Right cardiac atrium (tissue), 5 donors: Measurements from ENCODE around the gene ZNF76. TPM values are rescaled to one million over a fixed set of nuclear protein-coding genes. Genes with fewer than 3 reads are reported as not detected.

Experiments used
- ATAC-seq, 2 donors: fragments of 200-7000 bp; cut with Tn5 transposase; one replicate each; pipeline versions ENCODE4 v1.8.0 to v1.9.1; 2020; ENCODE audit warnings: moderate library complexity in 2 of 2, mild to moderate bottlenecking in 1 of 2
- DNase-seq, 3 donors: peaks; one replicate each; pipeline ENCODE4 v3.0.0-alpha.2; 2020
- H3K27ac ChIP-seq: one replicate; pipeline ENCODE4 v1.5.1; 2013; ENCODE audit warnings: mild to moderate bottlenecking, low read length, control low read depth, moderate library complexity
- H3K27me3 ChIP-seq: one replicate; pipeline ENCODE4 v1.6.1; 2013; ENCODE audit not compliant: control insufficient read depth, insufficient read depth
- H3K4me1 ChIP-seq: one replicate; pipeline ENCODE4 v1.6.1; 2013; ENCODE audit warnings: low read length; ENCODE audit not compliant: control insufficient read depth, insufficient read depth
- H3K4me3 ChIP-seq: one replicate; pipeline ENCODE4 v1.5.1; 2013; ENCODE audit warnings: low read length, control low read depth
- H3K9me3 ChIP-seq: one replicate; pipeline ENCODE4 v1.6.1; 2013; ENCODE audit warnings: low read length; ENCODE audit not compliant: control insufficient read depth
- WGBS: extraction: QIAGEN DNeasy Blood & Tissue Kit; methylation state at CpG from one replicate; pipeline ENCODE4 v1.1.7; 2013; 5-methylcytosine and 5-hydroxymethylcytosine counted together
- intact Hi-C, 4 donors: fragments of 100-400 bp; cut with DNase I; formaldehyde crosslinking; loops; one replicate each; pipeline versions ENCODE4 v1.11.0 to v1.14.0; 2022 to 2023
- polyA plus RNA-seq: library from polyadenylated mRNA; stranded (reverse); fragments of 200-250 nt; gene quantifications from one replicate; pipeline ENCODE4 v1.2.3, GENCODE V29; 2013
- total RNA-seq, 4 donors: library from RNA; stranded (reverse); fragmentation: NEBNext Ultra II Directional; extraction: Animal tissue kit (Norgen Biotek cat#: 25700); gene quantifications; one replicate each; pipeline ENCODE4 v1.2.1, GENCODE V29; 2021
- donor health status: healthy with polysubstance abuse.
- donor health status: DM: no; HTN: yes; CAD: no.
- donor health status: DM: no; HTN: no; CAD: no.
- donor health status: DM: no; HTN: yes; CAD: no; lungs with severe emphysema.
- donor health status: DM: yes; HTN: yes; CAD: no.

Gene ZNF76
- total and polyA plus RNA-seq, 5 donors: 28.6 to 44.4 (median 35.8) TPM

DNA sequence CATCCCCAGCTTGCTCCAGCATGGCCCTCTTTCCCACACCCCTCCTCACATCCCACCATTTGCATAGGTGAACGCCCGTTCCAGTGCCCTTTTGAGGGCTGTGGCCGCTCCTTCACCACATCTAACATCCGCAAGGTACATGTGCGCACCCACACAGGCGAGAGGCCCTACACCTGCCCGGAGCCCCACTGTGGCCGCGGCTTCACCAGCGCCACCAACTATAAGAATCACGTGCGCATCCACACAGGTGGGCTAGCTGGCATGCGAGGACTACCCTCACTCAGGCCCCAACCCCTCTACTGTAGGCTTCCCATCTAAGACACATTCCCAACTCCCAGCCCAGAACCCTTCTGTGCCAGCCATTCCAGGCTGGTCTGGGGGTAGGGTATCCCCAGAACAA, 32.0 kb downstream of the ZNF76 start:
- Histone ChIP-seq H3K9me3 (no peaks in the 10 kb centered on the region), H3K27me3 (no peaks in the 10 kb centered on the region), H3K27ac (no peak overlapping the region), H3K4me3 (no peak overlapping the region), H3K4me1 (no peaks in the 10 kb centered on the region)
- intact Hi-C loops: no loop called here
- WGBS: 96% methylated on average over 13 of the region's 13 CpGs
- DNase-seq (no peak), ATAC-seq (no peak)

DNA sequence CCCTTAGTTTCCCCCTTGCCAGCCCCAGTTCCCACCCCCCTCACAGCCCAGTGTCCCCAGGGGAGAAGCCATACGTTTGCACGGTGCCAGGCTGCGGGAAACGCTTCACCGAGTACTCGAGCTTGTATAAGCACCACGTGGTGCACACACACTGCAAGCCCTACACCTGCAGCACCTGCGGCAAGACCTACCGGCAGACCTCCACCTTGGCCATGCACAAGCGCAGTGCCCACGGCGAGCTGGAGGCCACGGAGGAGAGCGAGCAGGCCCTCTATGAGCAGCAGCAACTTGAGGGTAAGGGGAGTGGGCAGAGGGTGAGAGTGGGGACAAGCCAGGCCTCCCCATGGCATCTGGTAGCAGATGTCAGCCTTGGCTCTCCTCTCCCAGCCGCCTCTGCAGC, 33.0 kb downstream of the ZNF76 start:
- no peak for DNase-seq
- H3K4me1 ChIP-seq: no peaks in the 10 kb centered on the region
- no peaks in the 10 kb centered on the region for H3K9me3 ChIP-seq
- no peak for ATAC-seq
- intact Hi-C loops: no loop called here
- no peaks in the 10 kb centered on the region for H3K27me3 ChIP-seq
- H3K27ac ChIP-seq: no peak overlapping the region
- 75% methylated on average over 15 of the region's 15 CpGs for WGBS
- no peak overlapping the region for H3K4me3 ChIP-seq

DNA sequence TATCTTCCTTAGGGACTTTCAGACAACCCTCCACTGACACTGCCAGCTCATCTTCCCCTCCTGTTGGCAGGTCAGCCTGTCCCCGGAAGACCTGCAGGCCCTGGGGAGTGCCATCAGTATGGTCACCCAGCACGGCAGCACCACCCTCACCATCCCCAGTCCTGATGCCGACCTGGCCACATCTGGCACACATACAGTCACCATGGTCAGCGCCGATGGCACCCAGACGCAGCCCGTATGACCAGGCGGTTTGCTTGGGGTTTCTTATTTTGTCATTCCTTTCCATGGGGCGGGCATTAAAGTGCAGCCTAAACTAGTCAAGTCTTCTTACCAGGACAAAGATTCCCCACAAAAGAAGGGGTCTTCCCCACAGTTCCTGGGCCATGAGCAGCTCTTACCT, 34.1 kb downstream of the ZNF76 start:
- ATAC-seq (no peak), DNase-seq (no peak)
- no peaks in the 10 kb centered on the region for H3K9me3 ChIP-seq
- no peak overlapping the region for H3K27ac ChIP-seq
- H3K4me3 ChIP-seq: no peak overlapping the region
- intact Hi-C loops: no loop called here
- WGBS: 94% methylated on average over 9 of the region's 9 CpGs
- no peaks in the 10 kb centered on the region for H3K27me3 ChIP-seq
- no peaks in the 10 kb centered on the region for H3K4me1 ChIP-seq

DNA sequence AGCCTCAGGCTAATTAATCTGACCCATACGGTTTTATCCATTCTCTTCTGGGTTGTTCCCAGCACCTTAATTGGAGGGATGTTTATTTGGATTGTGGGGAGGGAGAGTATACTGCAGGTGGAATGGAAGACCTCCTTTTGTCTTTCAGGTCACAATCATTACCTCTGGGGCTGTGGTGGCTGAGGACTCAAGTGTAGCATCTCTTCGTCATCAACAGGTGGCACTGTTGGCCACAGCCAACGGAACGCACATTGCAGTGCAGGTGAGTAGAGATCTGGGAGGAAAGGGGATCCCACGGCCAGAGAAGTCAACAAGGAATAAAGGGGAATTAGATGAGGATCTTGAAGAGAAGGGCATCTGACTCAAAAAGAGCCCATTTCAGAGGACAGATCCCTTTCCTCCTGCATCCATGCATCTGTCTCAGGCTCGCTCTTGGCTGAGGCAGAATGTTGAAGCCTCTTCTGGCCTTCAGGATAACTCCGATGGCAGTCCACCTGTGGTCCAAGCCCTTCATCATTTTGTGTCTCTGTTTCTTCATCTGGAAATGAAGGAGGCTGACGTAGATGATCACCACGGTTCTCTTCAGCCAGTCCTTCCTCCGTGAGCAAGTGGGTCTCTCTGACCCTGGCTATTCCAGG, 34.9 kb downstream of the ZNF76 start:
- Histone ChIP-seq H3K27me3 (no peaks in the 10 kb centered on the region), H3K4me3 (no peak overlapping the region), H3K27ac (no peak overlapping the region), H3K4me1 (no peaks in the 10 kb centered on the region), H3K9me3 (no peaks in the 10 kb centered on the region)
- DNase-seq (peak in 1 of 3 donors; percentile 67), ATAC-seq (no peak)
- 60% methylated on average over 10 of the region's 10 CpGs for WGBS
- intact Hi-C loops: no loop called here

DNA sequence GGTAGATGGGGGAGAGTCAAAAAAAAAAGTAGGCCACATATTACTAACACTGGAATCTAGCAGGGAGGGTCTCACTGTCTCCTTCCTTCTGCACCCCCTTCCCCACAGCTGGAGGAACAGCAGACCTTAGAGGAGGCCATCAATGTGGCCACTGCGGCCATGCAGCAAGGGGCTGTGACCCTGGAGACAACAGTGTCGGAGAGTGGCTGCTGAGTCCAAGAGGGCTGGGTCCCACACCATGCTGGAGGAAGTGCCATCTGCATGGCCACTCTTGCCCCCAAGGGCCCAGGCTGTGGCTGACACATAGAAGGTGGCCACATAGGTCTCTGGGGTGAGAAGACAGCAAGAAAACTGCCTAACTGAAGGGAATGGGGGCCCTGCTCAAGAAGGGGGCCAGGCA, 35.5 kb downstream of the ZNF76 start:
- DNase-seq: no peak
- ATAC-seq: no peak
- Histone ChIP-seq H3K27ac (no peak overlapping the region), H3K4me3 (no peak overlapping the region), H3K9me3 (no peaks in the 10 kb centered on the region), H3K4me1 (no peaks in the 10 kb centered on the region), H3K27me3 (no peaks in the 10 kb centered on the region)
- WGBS: 90% methylated on average over 2 of the region's 2 CpGs
- intact Hi-C loops: loop anchor here in 1 of 4 donors (5.0 kb wide), 1 partner anchor 157 kb away; the partner anchor contains the start of gene FANCE

DNA sequence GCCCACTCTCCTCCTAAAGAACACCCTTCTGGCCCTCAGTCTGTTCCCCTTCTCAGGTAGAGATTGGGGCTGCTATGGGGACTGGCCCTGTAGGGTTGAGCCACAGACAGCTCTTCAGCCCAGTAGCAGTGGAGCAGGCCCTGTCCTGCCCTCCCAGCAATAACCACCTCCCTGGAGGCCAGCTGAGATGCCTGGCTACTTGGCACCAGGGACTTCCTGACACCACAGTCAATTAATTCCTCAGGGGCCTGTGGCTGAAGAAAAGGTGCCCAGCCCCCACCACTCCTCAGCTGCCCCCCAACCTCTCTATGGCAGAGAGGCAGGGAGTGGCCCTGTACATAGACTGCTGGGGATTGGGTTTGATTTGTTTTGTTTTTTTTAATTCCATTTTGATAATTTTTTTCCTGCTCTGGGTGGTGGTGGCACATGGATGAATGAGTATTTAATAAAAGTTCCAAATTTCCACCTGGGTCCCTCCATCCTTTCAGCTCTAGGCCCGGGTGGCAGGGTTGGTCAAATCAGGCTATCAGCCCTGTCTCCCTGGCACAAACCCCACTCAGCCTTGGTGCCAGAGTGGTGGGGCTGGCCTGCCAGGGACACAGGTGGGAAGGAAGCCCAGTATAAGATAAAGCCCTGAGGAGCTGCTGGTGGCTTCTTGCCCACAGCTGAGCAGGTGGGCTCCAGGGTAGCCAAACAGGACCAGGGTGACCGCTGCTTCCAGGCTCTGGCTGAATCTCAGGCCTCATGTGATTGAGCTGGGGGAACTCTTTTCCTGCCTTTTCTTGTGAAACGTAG, 36.2 kb downstream of the ZNF76 start:
- ATAC-seq (no peak), DNase-seq (no peak)
- intact Hi-C loops: loop anchor here in 1 of 4 donors (5.0 kb wide), 1 partner anchor 157 kb away; the partner anchor contains the start of gene FANCE
- WGBS: 41% methylated on average over 3 of the region's 3 CpGs
- H3K4me1 ChIP-seq: no peaks in the 10 kb centered on the region
- H3K27me3 ChIP-seq: no peaks in the 10 kb centered on the region
- no peaks in the 10 kb centered on the region for H3K9me3 ChIP-seq
- H3K4me3 ChIP-seq: no peak overlapping the region
- no peak overlapping the region for H3K27ac ChIP-seq

DNA sequence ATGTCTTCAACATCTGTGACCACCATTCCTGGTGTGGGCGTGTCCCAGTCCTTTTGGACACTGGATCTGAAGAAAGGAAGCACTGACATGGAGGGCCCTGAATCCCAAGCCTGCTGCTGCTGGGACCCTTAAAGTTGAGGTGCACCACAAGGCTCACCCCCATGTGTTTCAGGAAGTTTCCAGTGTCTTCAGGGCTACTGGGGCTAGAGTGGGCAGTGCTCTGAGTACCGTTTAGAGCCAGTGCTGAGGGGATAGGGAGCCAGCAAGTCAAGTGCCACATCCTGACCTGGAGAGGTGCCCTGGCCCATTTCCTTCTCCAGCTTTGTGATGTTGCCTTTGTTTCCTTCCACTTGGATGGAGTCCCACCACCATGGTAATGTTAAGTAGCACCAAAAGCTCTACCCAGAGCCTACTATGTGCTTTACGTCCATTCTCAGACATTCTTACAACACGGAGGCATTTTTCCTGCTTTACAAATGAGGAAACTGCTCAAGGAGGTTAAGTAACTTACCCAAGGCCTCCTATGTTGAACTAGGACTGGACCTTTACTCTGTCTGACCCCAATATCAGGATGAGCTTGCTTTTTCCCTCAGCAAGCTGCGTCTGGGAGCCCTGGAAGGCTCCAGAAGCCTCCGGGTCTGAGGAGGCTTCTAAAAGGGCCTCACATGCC, 37.5 kb downstream of the ZNF76 start:
- Histone ChIP-seq H3K27ac (no peak overlapping the region), H3K4me1 (no peaks in the 10 kb centered on the region), H3K9me3 (no peaks in the 10 kb centered on the region), H3K27me3 (no peaks in the 10 kb centered on the region), H3K4me3 (no peak overlapping the region)
- intact Hi-C loops: loop anchor here in 1 of 4 donors (5.0 kb wide), 1 partner anchor 155 kb away; the partner anchor contains the start of gene FANCE
- ATAC-seq (no peak), DNase-seq (no peak)
- WGBS: 46% methylated on average over 6 of the region's 6 CpGs

DNA sequence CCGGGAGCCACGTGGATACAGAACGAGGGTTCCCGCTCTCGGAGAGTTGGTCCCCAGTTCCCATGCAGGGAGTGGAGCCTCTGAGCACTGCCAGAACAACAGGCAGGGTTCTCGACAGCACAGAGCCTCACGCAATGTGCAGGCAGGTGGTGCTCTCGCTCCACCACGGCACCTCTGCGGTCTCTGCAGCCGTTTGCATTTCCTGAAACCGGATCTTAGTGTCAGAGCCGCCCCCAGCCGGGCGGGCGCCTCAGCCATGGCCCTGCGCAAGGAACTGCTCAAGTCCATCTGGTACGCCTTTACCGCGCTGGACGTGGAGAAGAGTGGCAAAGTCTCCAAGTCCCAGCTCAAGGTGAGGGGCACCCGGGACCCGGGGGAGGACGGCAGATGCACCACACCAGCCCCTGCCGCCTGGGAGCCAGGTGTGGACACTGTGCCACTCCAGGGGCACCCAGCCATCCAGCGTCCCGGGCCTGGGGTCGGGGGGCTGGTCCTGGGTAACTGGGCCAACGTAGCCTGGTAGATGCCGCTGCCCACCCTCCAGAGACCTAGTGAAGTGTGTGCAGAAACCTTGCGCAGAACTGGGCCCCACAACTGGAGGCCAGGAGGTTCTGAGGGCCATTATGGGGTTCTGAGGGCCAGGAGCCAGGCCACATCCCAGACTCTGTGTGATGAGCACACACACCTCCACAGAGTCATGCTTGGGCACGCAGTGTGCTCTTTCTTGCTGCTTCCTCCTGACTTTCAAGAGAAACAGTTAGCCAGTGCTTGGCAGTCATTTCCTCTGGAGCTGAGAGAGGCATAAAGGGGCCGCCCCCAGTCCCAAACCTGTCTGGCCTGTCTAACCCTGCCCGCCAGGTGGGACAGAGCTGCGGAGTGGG, 38.3 kb downstream of the ZNF76 start, which contains the start of gene DEF6:
Gene DEF6 (plus strand): TSS at position 218 of the 881 bp plus-strand sequence. CDS start 39 bp downstream, at position 257.
- Histone ChIP-seq H3K27ac (no peak within 1 kb of the TSS), H3K4me1 (no peaks in the 10 kb centered on the region), H3K27me3 (no peaks in the 10 kb centered on the region), H3K9me3 (no peaks in the 10 kb centered on the region), H3K4me3 (no peak within 1 kb of the TSS)
- DNase-seq: peak; percentile 82 to 94 (median 93)
- WGBS: 24% methylated on average over 35 of the region's 35 CpGs
- peak; percentile 94 for ATAC-seq
- intact Hi-C loops: loop anchor here in 1 of 4 donors (5.0 kb wide), 1 partner anchor 154 kb away; the partner anchor contains the start of gene FANCE

DNA sequence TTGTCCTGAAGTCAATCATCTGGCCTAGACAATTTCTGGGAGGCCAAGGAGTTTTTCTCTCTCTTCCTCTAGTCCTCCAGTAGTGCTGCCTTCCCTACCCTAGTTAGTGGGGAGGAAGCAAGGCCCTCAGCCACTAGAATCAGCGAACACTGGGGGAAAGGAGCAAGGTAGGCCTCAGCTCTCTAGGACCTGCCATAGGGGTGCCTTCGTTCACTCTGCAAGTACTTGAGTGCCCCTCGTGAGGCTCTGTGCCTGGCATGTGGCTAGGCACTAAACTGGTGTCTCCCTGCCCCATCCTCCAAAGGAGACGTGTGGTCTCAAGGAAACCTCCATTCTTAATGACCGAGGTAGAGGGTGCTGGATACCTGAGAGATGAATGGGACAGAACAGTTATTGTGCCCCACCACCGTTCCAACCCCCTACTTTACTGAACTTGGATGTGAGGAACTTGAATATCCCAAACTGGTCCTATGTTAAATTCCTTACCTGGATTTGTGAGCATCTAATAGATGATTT, 39.1 kb downstream of the ZNF76 start:
- H3K4me3 ChIP-seq: no peak overlapping the region
- H3K27me3 ChIP-seq: no peaks in the 10 kb centered on the region
- ATAC-seq (no peak), DNase-seq (no peak)
- H3K4me1 ChIP-seq: no peaks in the 10 kb centered on the region
- intact Hi-C loops: loop anchor here in 1 of 4 donors (5.0 kb wide), 1 partner anchor 154 kb away; the partner anchor contains the start of gene FANCE
- no peaks in the 10 kb centered on the region for H3K9me3 ChIP-seq
- H3K27ac ChIP-seq: no peak overlapping the region
- WGBS: 85% methylated on average over 6 of the region's 6 CpGs

DNA sequence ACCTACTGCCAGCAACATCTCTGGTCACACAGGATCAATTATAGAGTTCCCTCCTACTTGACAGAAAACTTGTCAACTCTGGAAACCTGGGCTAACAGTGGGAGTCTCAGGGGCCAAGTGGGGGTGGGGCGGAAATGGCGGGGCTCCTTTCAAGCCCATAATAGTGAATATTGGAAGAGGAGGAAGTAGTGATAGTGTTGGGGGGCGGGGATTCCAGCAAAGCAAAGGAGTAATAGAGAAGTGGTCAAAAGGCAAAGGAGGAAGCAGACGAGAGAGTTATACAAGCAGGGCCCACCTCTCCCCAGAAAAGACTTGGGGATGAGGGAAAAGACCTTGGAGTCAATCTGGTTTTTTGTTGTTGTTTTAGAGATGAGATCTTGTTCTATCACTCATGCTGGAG, 40.1 kb downstream of the ZNF76 start:
- H3K4me3 ChIP-seq: no peak overlapping the region
- ATAC-seq (no peak), DNase-seq (peak in 2 of 3 donors; percentile 69 to 71)
- no peaks in the 10 kb centered on the region for H3K9me3 ChIP-seq
- no peaks in the 10 kb centered on the region for H3K4me1 ChIP-seq
- intact Hi-C loops: loop anchor here in 1 of 4 donors (5.0 kb wide), 1 partner anchor 153 kb away; the partner anchor contains the start of gene FANCE
- WGBS: 76% methylated on average over 4 of the region's 4 CpGs
- no peak overlapping the region for H3K27ac ChIP-seq
- H3K27me3 ChIP-seq: no peaks in the 10 kb centered on the region
